ENCODE results near the gene MAT2B. TPM values are rescaled to one million over a fixed set of nuclear protein-coding genes. Genes with fewer than 3 reads are reported as not detected.

MAT2B gene
- total RNA-seq, 4 donors from 2014 or later = 20.8 to 55.3 (median 44.8) TPM

DNA sequence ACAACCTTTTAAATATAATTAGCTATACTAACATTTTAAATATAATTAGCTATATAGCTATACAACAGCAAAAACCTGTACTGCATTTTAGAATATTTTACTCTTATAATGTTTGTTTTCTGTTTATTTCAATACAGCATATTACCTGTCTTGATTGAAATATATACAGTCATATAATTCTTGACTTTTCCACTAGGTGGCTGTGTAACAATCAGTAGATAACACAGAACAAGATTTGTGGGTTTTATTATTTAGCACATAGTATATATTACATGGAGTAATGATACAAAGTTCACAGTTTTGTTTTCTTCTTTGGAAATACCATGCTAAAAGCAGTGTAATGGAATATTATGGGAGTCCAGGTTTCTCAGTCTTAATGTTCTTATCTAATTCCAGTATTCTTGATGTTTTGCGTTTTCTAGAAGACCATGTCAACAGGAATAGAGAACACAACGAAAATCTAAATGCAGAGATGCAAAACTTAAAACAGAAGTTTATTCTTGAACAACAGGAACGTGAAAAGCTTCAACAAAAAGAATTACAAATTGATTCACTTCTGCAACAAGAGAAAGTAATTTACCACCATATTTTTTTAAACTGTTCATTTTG is 31.7 kb upstream of the MAT2B start:
- DNase-seq = no peak
- no peaks in the 10 kb centered on the region for H3K4me1 ChIP-seq
- H3K4me3 ChIP-seq = no peak overlapping the region
- 80 to 87% methylated on average over 3 of the region's 3 CpGs for WGBS, 2 donors
- TF ChIP-seq, protein P1, sequence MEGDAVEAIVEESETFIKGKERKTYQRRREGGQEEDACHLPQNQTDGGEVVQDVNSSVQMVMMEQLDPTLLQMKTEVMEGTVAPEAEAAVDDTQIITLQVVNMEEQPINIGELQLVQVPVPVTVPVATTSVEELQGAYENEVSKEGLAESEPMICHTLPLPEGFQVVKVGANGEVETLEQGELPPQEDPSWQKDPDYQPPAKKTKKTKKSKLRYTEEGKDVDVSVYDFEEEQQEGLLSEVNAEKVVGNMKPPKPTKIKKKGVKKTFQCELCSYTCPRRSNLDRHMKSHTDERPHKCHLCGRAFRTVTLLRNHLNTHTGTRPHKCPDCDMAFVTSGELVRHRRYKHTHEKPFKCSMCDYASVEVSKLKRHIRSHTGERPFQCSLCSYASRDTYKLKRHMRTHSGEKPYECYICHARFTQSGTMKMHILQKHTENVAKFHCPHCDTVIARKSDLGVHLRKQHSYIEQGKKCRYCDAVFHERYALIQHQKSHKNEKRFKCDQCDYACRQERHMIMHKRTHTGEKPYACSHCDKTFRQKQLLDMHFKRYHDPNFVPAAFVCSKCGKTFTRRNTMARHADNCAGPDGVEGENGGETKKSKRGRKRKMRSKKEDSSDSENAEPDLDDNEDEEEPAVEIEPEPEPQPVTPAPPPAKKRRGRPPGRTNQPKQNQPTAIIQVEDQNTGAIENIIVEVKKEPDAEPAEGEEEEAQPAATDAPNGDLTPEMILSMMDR (IDR thresholded peaks at IDR 0.05) = peak in 4 of 6 experiments; percentile 43 to 56 (median 44)
- TF ChIP-seq POLR2A (IDR thresholded peaks at IDR 0.05) = no peak
- peaks cover 0 to 4% (median 0%) of the 10 kb centered on the region in 3 donors for H3K36me3 ChIP-seq
- no peaks in the 10 kb centered on the region for H3K9me3 ChIP-seq
- H3K27me3 ChIP-seq = no peaks in the 10 kb centered on the region
- no peak overlapping the region for H3K27ac ChIP-seq
- intact Hi-C loops (cut with DNase I) = no loop called here

DNA sequence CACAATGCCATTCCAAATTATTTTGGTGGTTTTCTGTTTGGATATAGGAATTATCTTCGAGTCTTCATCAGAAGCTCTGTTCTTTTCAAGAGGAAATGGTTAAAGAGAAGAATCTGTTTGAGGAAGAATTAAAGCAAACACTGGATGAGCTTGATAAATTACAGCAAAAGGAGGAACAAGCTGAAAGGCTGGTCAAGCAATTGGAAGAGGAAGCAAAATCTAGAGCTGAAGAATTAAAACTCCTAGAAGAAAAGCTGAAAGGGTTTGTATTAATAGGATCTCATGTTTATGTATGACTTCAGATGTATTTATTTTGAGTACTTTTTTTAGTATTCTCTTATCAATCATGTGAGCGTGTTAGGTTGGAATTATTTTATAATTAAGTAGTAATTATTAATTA is 30.0 kb upstream of the MAT2B start:
- no peaks in the 10 kb centered on the region for H3K4me1 ChIP-seq
- H3K36me3 ChIP-seq = peaks cover 0 to 4% (median 0%) of the 10 kb centered on the region in 3 donors
- no peak overlapping the region for H3K4me3 ChIP-seq
- no peaks in the 10 kb centered on the region for H3K9me3 ChIP-seq
- TF ChIP-seq, protein P1 (IDR thresholded peaks at IDR 0.05) = no peak
- TF ChIP-seq POLR2A (IDR thresholded peaks at IDR 0.05) = no peak
- 65 to 72% methylated on average over 2 of the region's 2 CpGs for WGBS, 2 donors
- no peaks in the 10 kb centered on the region for H3K27me3 ChIP-seq
- no peak for DNase-seq
- intact Hi-C loops (cut with DNase I) = no loop called here
- no peak overlapping the region for H3K27ac ChIP-seq

DNA sequence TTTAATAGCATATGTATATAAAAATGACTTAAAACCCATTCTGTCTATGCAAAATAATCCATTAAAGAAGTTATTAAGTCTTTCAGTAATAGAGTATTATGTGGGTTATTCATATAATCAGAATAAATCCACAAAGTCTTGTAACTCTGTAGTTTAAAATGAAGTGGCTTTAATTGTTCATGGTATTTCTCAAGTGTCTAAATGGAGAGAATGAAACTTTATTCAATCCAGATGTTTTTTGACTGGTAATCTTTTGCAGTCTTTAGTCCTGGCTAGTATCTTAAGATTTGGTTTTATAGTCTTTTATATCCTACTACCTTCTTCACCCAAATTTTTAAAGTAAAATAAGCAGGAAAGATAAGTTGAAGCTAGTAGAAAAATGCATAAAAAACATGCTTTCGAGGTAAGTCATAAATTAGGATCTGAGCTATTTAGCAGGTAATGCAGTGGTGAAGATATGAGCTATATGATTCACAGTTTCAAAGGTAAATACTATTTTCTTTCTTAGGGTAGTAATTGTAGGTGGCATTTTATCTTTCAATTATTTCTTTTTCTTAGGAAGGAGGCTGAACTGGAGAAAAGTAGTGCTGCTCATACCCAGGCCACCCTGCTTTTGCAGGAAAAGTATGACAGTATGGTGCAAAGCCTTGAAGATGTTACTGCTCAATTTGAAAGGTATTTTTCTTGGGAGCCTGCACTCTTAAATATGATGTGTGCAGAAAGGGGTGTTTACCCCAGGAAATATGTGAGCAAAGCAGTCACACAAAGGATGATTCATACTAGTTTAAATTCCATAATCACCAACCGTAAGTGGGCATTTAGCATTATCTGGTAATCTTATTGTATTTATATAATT is 27.1 kb upstream of the MAT2B start:
- intact Hi-C loops (cut with DNase I) = no loop called here
- Histone ChIP-seq H3K4me1 (no peaks in the 10 kb centered on the region), H3K27me3 (no peaks in the 10 kb centered on the region), H3K27ac (no peak overlapping the region), H3K4me3 (no peak overlapping the region), H3K36me3 (peaks cover 0 to 4% (median 0%) of the 10 kb centered on the region in 3 donors), H3K9me3 (no peaks in the 10 kb centered on the region)
- no peak for TF ChIP-seq POLR2A (IDR thresholded peaks at IDR 0.05)
- TF ChIP-seq, protein P1 (IDR thresholded peaks at IDR 0.05) = no peak
- DNase-seq = no peak
- WGBS, 2 donors = 61 to 71% methylated on average over 2 of the region's 2 CpGs

DNA sequence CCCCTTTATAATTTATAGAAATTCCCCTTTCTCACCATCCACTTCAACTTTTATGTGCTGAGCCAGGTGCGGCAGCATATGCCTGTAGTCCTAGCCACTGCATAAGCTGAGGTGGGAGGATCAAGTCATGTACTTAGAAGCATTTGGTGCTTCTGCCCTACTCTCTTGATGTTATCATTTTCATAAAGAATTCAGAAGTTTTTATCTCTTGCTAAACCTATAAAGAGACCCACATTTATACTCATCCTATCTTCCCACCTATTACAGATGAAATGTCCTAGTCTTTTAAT is 26.5 kb upstream of the MAT2B start:
- Histone ChIP-seq H3K4me1 (no peaks in the 10 kb centered on the region), H3K36me3 (peaks cover 0 to 4% (median 0%) of the 10 kb centered on the region in 3 donors), H3K9me3 (no peaks in the 10 kb centered on the region), H3K27ac (no peak overlapping the region), H3K4me3 (no peak overlapping the region), H3K27me3 (no peaks in the 10 kb centered on the region)
- TF ChIP-seq, protein P1 (IDR thresholded peaks at IDR 0.05) = no peak
- TF ChIP-seq POLR2A (IDR thresholded peaks at IDR 0.05) = no peak
- no peak for DNase-seq
- WGBS, 2 donors = 65 to 74% methylated on average over 1 of the region's 1 CpG
- intact Hi-C loops (cut with DNase I) = no loop called here

DNA sequence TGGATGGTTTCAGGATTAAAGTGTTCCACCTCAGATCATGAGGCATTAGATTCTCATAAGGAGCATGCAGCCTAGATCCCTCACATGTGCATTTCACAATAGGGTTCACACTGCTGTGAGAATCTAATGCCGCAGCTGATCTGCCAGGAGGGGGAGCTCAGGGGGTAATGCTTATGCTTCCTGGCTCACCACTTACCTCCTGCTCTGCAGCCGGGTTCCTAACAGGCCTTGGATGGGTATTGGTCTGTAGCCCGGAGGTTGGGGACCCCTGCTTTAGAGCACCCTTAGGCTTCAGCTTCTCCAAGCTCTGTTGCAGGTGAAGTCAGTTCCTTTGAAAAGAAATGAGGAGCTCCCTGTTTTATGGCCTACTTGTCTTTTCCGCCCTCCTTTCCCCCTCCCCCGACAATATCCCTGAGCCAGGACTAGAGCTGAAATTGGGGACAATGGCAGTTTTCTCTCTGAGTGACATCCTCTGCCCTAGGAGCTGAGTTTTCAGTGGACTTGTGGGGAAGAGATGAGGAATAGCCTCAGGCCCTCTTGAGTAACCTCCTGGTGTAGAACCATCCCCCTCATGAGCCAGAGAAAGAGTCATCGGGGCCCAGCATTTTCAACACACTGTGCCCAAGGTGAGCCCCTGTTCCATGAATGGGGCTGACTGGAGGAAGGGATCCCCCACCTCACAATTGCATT is 16.2 kb upstream of the MAT2B start:
- Histone ChIP-seq H3K9me3 (no peaks in the 10 kb centered on the region), H3K27me3 (no peaks in the 10 kb centered on the region), H3K27ac (no peak overlapping the region), H3K4me3 (no peak overlapping the region), H3K4me1 (no peaks in the 10 kb centered on the region), H3K36me3 (no peaks in the 10 kb centered on the region)
- intact Hi-C loops (cut with DNase I) = no loop called here
- no peak for DNase-seq
- 81 to 96% methylated on average over 3 to 5 of the region's 6 CpGs for WGBS, 2 donors
- TF ChIP-seq, protein P1 (IDR thresholded peaks at IDR 0.05) = no peak
- TF ChIP-seq POLR2A (IDR thresholded peaks at IDR 0.05) = no peak
